Eye (tissue), 1 donor: ENCODE measurements around the gene INHBC.
"Not testable (repeated sequence)": the region's sequence is repeated elsewhere in the genome, so short reads cannot be mapped to it uniquely, and the experiment has no call there.

Experiments
- DNase-seq: peaks from one replicate; pipeline ENCODE4 v3.0.0-alpha.2; 2015

Gene INHBC

GRCh38 chr12:57434517-57435223 lies at the start of gene INHBC:
Gene INHBC, plus strand, starts transcription at chr12:57434784. Its CDS starts 103 bp downstream, at chr12:57434887.
- no peak for DNase-seq

- DNase-seq = no peak
Observed at GRCh38 chr12:57385586-57385985, 49.0 kb upstream of the INHBC start.

- DNase-seq = no peak
Observed at GRCh38 chr12:57386187-57386720, 48.3 kb upstream of the INHBC start.

- no peak for DNase-seq
Observed at GRCh38 chr12:57388425-57388824, 46.2 kb upstream of the INHBC start.

- peak; percentile 4 for DNase-seq
Observed at GRCh38 chr12:57389033-57389432, 45.6 kb upstream of the INHBC start.

GRCh38 chr12:57390174-57390573 lies 44.4 kb upstream of the INHBC start:
- no peak for DNase-seq

GRCh38 chr12:57395121-57395520 lies 39.5 kb upstream of the INHBC start:
- no peak for DNase-seq

- no peak for DNase-seq
Observed at GRCh38 chr12:57397441-57397840, 37.1 kb upstream of the INHBC start.

GRCh38 chr12:57399718-57400463 lies 34.7 kb upstream of the INHBC start:
- DNase-seq = not testable (repeated sequence)

GRCh38 chr12:57401165-57401564 lies 33.4 kb upstream of the INHBC start:
- peak; percentile 25 for DNase-seq

- DNase-seq = not testable (repeated sequence)
Observed at GRCh38 chr12:57402156-57402555, 32.4 kb upstream of the INHBC start.

- no peak for DNase-seq
Observed at GRCh38 chr12:57404966-57405640, 29.5 kb upstream of the INHBC start.

- DNase-seq = no peak
Observed at GRCh38 chr12:57410534-57410933, 24.1 kb upstream of the INHBC start.

GRCh38 chr12:57414160-57414559 lies 20.4 kb upstream of the INHBC start:
- not testable (repeated sequence) for DNase-seq

- DNase-seq = no peak
Observed at GRCh38 chr12:57415088-57415487, 19.5 kb upstream of the INHBC start.

GRCh38 chr12:57416039-57416996 lies 18.3 kb upstream of the INHBC start:
- DNase-seq = no peak

GRCh38 chr12:57418255-57418654 lies 16.3 kb upstream of the INHBC start:
- no peak for DNase-seq

GRCh38 chr12:57419495-57419894 lies 15.1 kb upstream of the INHBC start:
- no peak for DNase-seq

- DNase-seq = no peak
Observed at GRCh38 chr12:57420482-57420881, 14.1 kb upstream of the INHBC start.

- not testable (repeated sequence) for DNase-seq
Observed at GRCh38 chr12:57426948-57427347, 7.6 kb upstream of the INHBC start.

GRCh38 chr12:57428965-57429364 lies 5.6 kb upstream of the INHBC start:
- DNase-seq = no peak

- DNase-seq = peak; percentile 11
Observed at GRCh38 chr12:57429473-57430111, 5.0 kb upstream of the INHBC start.
